Suprapubic skin (tissue), 4 donors: ENCODE data around the gene ATXN7L1. TPM values are rescaled to one million over a fixed set of nuclear protein-coding genes. Genes with fewer than 3 reads are reported as not detected.
"Not testable (repeated sequence)": the region's sequence is repeated elsewhere in the genome, so short reads cannot be mapped to it uniquely, and the experiment has no call there.

Experiments used
- DNase-seq, 2 donors: peaks; one replicate each; pipeline ENCODE4 v3.0.0-alpha.2; 2019; ENCODE audit warnings: low spot score in 2 of 2
- H3K27ac ChIP-seq: fragments of 200-600 bp; sonication (generic); one replicate; pipeline ENCODE4 v1.5.1; 2019
- H3K27me3 ChIP-seq: fragments of 200-600 bp; sonication (generic); one replicate; pipeline ENCODE4 v1.5.1; 2019
- H3K36me3 ChIP-seq: fragments of 200-600 bp; sonication (generic); one replicate; pipeline ENCODE4 v1.5.1; 2019
- H3K4me1 ChIP-seq: fragments of 200-600 bp; sonication (generic); one replicate; pipeline ENCODE4 v1.5.1; 2019
- H3K4me3 ChIP-seq: fragments of 200-600 bp; sonication (generic); one replicate; pipeline ENCODE4 v1.5.1; 2019; ENCODE audit warnings: mild to moderate bottlenecking
- H3K9me3 ChIP-seq: fragments of 200-600 bp; sonication (generic); one replicate; pipeline ENCODE4 v1.5.1; 2019
- CTCF ChIP-seq, 2 donors: fragments of 200-600 bp in 1 of 2; fragments of 450-650 bp in 1 of 2; sonication (generic) in 1 of 2; IDR thresholded peaks; one replicate each; pipeline ENCODE4 v1.5.1; 2016 to 2019; ENCODE audit warnings: antibody characterized with exemption in 2 of 2, mild to moderate bottlenecking in 1 of 2, moderate library complexity in 1 of 2
- EP300 ChIP-seq: sonication (generic); formaldehyde crosslinking; IDR thresholded peaks from one replicate; pipeline ENCODE4 v1.6.1; 2017; ENCODE audit warnings: antibody characterized with exemption
- POLR2A ChIP-seq, 2 donors: fragments of 450-650 bp; IDR thresholded peaks; one replicate each; pipeline ENCODE4 v1.6.1; 2017; ENCODE audit warnings: antibody characterized with exemption in 2 of 2, mild to moderate bottlenecking in 2 of 2, moderate library complexity in 2 of 2
- POLR2AphosphoS5 ChIP-seq, 3 donors: sonication (generic); formaldehyde crosslinking; IDR thresholded peaks; one replicate each; pipeline ENCODE4 v1.6.1; 2017; ENCODE audit warnings: antibody characterized with exemption in 3 of 3
- WGBS: methylation state at CpG from one replicate; pipeline ENCODE4 v1.1.5; 2018; 5-methylcytosine and 5-hydroxymethylcytosine counted together
- total RNA-seq, 4 donors: library from RNA; depleted of rRNA; stranded (reverse); fragments of >200 nt; gene quantifications; one replicate each; pipeline ENCODE4 v1.1.0, GENCODE V29; 2016

Gene ATXN7L1
- total RNA-seq, 4 donors from 2014 or later = 14.8 to 35.6 (median 17.3) TPM

GRCh38 chr7:105849122-105849855 is 27.1 kb downstream of the ATXN7L1 start:
- Histone ChIP-seq H3K4me1 (peaks cover 4% of the 10 kb centered on the region), H3K36me3 (no peaks in the 10 kb centered on the region), H3K27me3 (no peaks in the 10 kb centered on the region), H3K27ac (no peak overlapping the region), H3K4me3 (no peak overlapping the region), H3K9me3 (no peaks in the 10 kb centered on the region)
- 90% methylated on average over 6 of the region's 6 CpGs for WGBS
- TF ChIP-seq POLR2A (IDR thresholded peaks at IDR 0.05) (no peak), POLR2AphosphoS5 (IDR thresholded peaks at IDR 0.05) (no peak), CTCF (IDR thresholded peaks at IDR 0.05) (no peak), EP300 (no peak)
- no peak for DNase-seq

- DNase-seq = no peak
- H3K36me3 ChIP-seq = no peaks in the 10 kb centered on the region
- no peaks in the 10 kb centered on the region for H3K9me3 ChIP-seq
- WGBS = 97% methylated on average over 1 of the region's 1 CpG
- H3K27me3 ChIP-seq = no peaks in the 10 kb centered on the region
- H3K27ac ChIP-seq = no peak overlapping the region
- peaks cover 8% of the 10 kb centered on the region for H3K4me1 ChIP-seq
- no peak for TF ChIP-seq POLR2A (IDR thresholded peaks at IDR 0.05)
- no peak for TF ChIP-seq CTCF (IDR thresholded peaks at IDR 0.05)
- TF ChIP-seq POLR2AphosphoS5 (IDR thresholded peaks at IDR 0.05) = no peak
- no peak for TF ChIP-seq EP300
- no peak overlapping the region for H3K4me3 ChIP-seq
Measured at GRCh38 chr7:105846404-105846803, 30.0 kb downstream of the ATXN7L1 start.

- WGBS = 96% methylated on average over 5 of the region's 5 CpGs
- not testable (repeated sequence) for H3K36me3 ChIP-seq, H3K9me3 ChIP-seq, H3K27ac ChIP-seq, H3K27me3 ChIP-seq, H3K4me3 ChIP-seq, DNase-seq
- H3K4me1 ChIP-seq = peaks cover 23% of the 10 kb centered on the region
Measured at GRCh38 chr7:105844681-105845080, 31.7 kb downstream of the ATXN7L1 start.

GRCh38 chr7:105841866-105842265 is 34.5 kb downstream of the ATXN7L1 start:
- Histone ChIP-seq H3K4me3 (no peak overlapping the region), H3K27ac (no peak overlapping the region), H3K9me3 (no peaks in the 10 kb centered on the region), H3K4me1 (peaks cover 37% of the 10 kb centered on the region), H3K36me3 (no peaks in the 10 kb centered on the region), H3K27me3 (no peaks in the 10 kb centered on the region)
- 42% methylated on average over 3 of the region's 3 CpGs for WGBS
- DNase-seq = no peak
- TF ChIP-seq CTCF (IDR thresholded peaks at IDR 0.05) (no peak), EP300 (no peak), POLR2AphosphoS5 (IDR thresholded peaks at IDR 0.05) (no peak), POLR2A (IDR thresholded peaks at IDR 0.05) (no peak)

GRCh38 chr7:105840981-105841749 is 35.2 kb downstream of the ATXN7L1 start:
- H3K9me3 ChIP-seq = no peaks in the 10 kb centered on the region
- H3K36me3 ChIP-seq = no peaks in the 10 kb centered on the region
- no peaks in the 10 kb centered on the region for H3K27me3 ChIP-seq
- H3K4me1 ChIP-seq = peaks cover 37% of the 10 kb centered on the region
- no peak for TF ChIP-seq POLR2AphosphoS5 (IDR thresholded peaks at IDR 0.05)
- TF ChIP-seq EP300 = no peak
- no peak for DNase-seq
- H3K27ac ChIP-seq = no peak overlapping the region
- WGBS = 69% methylated on average over 8 of the region's 8 CpGs
- no peak overlapping the region for H3K4me3 ChIP-seq

- Histone ChIP-seq H3K27me3 (no peaks in the 10 kb centered on the region), H3K36me3 (no peaks in the 10 kb centered on the region), H3K4me3 (no peak overlapping the region), H3K27ac (no peak overlapping the region), H3K4me1 (peaks cover 37% of the 10 kb centered on the region), H3K9me3 (no peaks in the 10 kb centered on the region)
- WGBS = 62% methylated on average over 2 of the region's 2 CpGs
- no peak for DNase-seq
- TF ChIP-seq CTCF (IDR thresholded peaks at IDR 0.05) = no peak
- TF ChIP-seq POLR2A (IDR thresholded peaks at IDR 0.05) = no peak
- TF ChIP-seq POLR2AphosphoS5 (IDR thresholded peaks at IDR 0.05) = no peak
- no peak for TF ChIP-seq EP300
Measured at GRCh38 chr7:105839266-105839665, 37.1 kb downstream of the ATXN7L1 start.
